Urothelium cell line (cell line): ENCODE measurements around the gene PDCD6IP.

ENCODE experiments used
- DNase-seq: peaks from one replicate; pipeline ENCODE4 v3.0.0; 2011; ENCODE audit warnings: low spot score, mixed read lengths
- FAIRE-seq: peaks from 2 replicates; lab custom pipeline; 2011; peaks lifted over from hg19 to GRCh38; lab: Jason Lieb, UNC

Gene PDCD6IP

DNA sequence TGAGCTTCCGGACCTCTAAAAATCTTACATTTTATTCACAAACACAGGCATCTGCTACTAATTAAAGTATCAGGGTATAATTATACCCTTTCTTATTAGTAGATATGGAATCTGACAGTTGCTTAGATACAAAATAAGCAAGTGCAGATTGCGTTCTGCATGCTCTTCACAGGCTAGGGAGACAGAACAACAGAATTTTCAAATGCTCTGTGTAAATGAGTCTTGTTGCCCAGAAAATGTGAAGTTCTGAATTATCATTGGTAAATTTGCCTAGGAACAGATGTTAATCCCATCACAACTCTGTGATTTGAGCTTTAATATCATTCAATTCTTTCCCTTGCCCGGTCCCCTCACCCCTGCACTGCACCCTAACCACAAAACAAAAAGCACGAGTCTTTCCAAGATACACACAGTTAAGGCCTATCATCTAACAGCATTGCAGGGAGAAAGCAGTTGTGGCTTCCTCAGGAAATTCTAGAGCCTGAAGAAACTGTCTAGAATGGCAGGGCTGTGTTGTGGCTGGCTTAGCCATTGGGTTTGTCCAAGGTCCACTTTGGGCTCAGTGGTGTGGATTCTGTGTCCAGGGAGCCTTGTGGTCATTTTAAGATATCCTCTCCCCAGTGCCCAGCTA lies 119.8 kb downstream of the PDCD6IP start:
- no peak for DNase-seq
- FAIRE-seq: no peak
